IMR-90 (cell line): ENCODE results near the gene SSU72. TPM values are rescaled to one million over a fixed set of nuclear protein-coding genes. Genes with fewer than 3 reads are reported as not detected.

Source experiments
- ATAC-seq: fragments of 200-7000 bp; cut with Tn5 transposase; 2 replicates; pipeline ENCODE4 v1.9.1; 2020; ENCODE audit warnings: low read depth, mild to moderate bottlenecking, moderate library complexity
- BruUV-seq: library from RNA; stranded (reverse); fragments of 400-500 nt; replicated peaks from 2 replicates; lab custom pipeline; 2021; lab: Mats Ljungman, UMichigan
- CTCF ChIA-PET: fragments of 300-600 bp; formaldehyde crosslinking; extraction: SDS; loops from one replicate; lab custom pipeline; 2021; ENCODE audit warnings: antibody characterized with exemption; lab: Yijun Ruan, JAX
- POLR2A ChIA-PET: fragments of 300-600 bp; sonication (Branson Sonifier 250); formaldehyde crosslinking; loops from one replicate; lab custom pipeline; 2022; ENCODE audit warnings: antibody characterized with exemption; ENCODE audit not compliant: unreplicated experiment; lab: Charles Lee
- DNase-seq: peaks from one replicate; pipeline ENCODE4 v3.0.0; 2013
- H2AFZ ChIP-seq: replicated peaks from 2 replicates; pipeline ENCODE3; 2013; ENCODE audit warnings: low read length, mild to moderate bottlenecking; ENCODE audit not compliant: poor library complexity
- H2AK5ac ChIP-seq: 2 replicates; pipeline ENCODE4 v1.6.1; 2013; ENCODE audit warnings: low read depth, low read length, inconsistent platforms
- H2AK9ac ChIP-seq: replicated peaks from 2 replicates; pipeline ENCODE3; 2013; ENCODE audit warnings: mild to moderate bottlenecking, low read depth, low read length, moderate library complexity; ENCODE audit not compliant: poor library complexity
- H2BK120ac ChIP-seq: 2 replicates; pipeline ENCODE4 v1.6.1; 2013; ENCODE audit warnings: low read depth, low read length, inconsistent platforms
- H2BK15ac ChIP-seq: 3 replicates; pipeline ENCODE4 v1.6.1; 2013; ENCODE audit warnings: low read depth, low read length, inconsistent platforms
- H2BK20ac ChIP-seq: 2 replicates; pipeline ENCODE4 v1.6.1; 2013; ENCODE audit warnings: low read depth, mild to moderate bottlenecking, inconsistent platforms, low read length, moderate library complexity
- H2BK5ac ChIP-seq: 2 replicates; pipeline ENCODE4 v1.6.1; 2013; ENCODE audit warnings: mild to moderate bottlenecking, low read depth, low read length, inconsistent platforms; ENCODE audit not compliant: poor library complexity, severe bottlenecking
- H3K14ac ChIP-seq: replicated peaks from 2 replicates; pipeline ENCODE4 v1.6.1; 2013; ENCODE audit warnings: low read depth, low read length, inconsistent platforms
- H3K18ac ChIP-seq: 2 replicates; pipeline ENCODE4 v1.6.1; 2013; ENCODE audit warnings: low read depth, low read length, control low read depth
- H3K23ac ChIP-seq: 2 replicates; pipeline ENCODE4 v1.6.1; 2013; ENCODE audit warnings: low read depth, low read length, inconsistent platforms
- H3K27ac ChIP-seq: 2 replicates; pipeline ENCODE4 v1.5.1; 2013; ENCODE audit warnings: mild to moderate bottlenecking, control low read depth, low read length; ENCODE audit not compliant: insufficient read depth
- H3K27me3 ChIP-seq: 2 replicates; pipeline ENCODE4 v1.6.1; 2013; ENCODE audit warnings: low read length; ENCODE audit not compliant: control insufficient read depth, insufficient read depth
- H3K36me3 ChIP-seq: 2 replicates; pipeline ENCODE4 v1.6.1; 2013; ENCODE audit warnings: low read length, mixed read lengths; ENCODE audit not compliant: control insufficient read depth, insufficient read depth
- H3K4ac ChIP-seq: 2 replicates; pipeline ENCODE4 v1.6.1; 2013; ENCODE audit warnings: low read depth, low read length, inconsistent platforms
- H3K4me1 ChIP-seq: 2 replicates; pipeline ENCODE4 v1.6.1; 2013; ENCODE audit warnings: low read length, mixed read lengths; ENCODE audit not compliant: control insufficient read depth, insufficient read depth
- H3K4me2 ChIP-seq: 2 replicates; pipeline ENCODE4 v1.6.1; 2013; ENCODE audit warnings: low read depth, mild to moderate bottlenecking, control low read depth, low read length, moderate library complexity
- H3K4me3 ChIP-seq: 2 replicates; pipeline ENCODE4 v1.5.1; 2013; ENCODE audit warnings: low read depth, mild to moderate bottlenecking, control low read depth, low read length, moderate library complexity; ENCODE audit not compliant: insufficient read depth
- H3K56ac ChIP-seq: 2 replicates; pipeline ENCODE4 v1.6.1; 2013; ENCODE audit warnings: low read length, inconsistent platforms; ENCODE audit not compliant: insufficient read depth; ENCODE audit errors: extremely low read depth
- H3K79me1 ChIP-seq, 2 experiments: 2 replicates each; pipeline ENCODE4 v1.6.1; 2013; ENCODE audit warnings: low read length in 2 of 2, inconsistent platforms in 1 of 2, low read depth in 1 of 2
- H3K9ac ChIP-seq: 2 replicates; pipeline ENCODE4 v1.6.1; 2013; ENCODE audit warnings: low read depth, low read length, control low read depth
- H3K9me1 ChIP-seq: 2 replicates; pipeline ENCODE4 v1.6.1; 2013; ENCODE audit warnings: low read length, inconsistent platforms; ENCODE audit not compliant: insufficient read depth
- H3K9me3 ChIP-seq: 2 replicates; pipeline ENCODE4 v1.6.1; 2013; ENCODE audit warnings: low read length; ENCODE audit not compliant: control insufficient read depth, insufficient read depth
- H4K20me1 ChIP-seq: 2 replicates; pipeline ENCODE4 v1.6.1; 2013; ENCODE audit warnings: low read length, inconsistent platforms; ENCODE audit not compliant: insufficient read depth
- H4K5ac ChIP-seq: 2 replicates; pipeline ENCODE4 v1.6.1; 2013; ENCODE audit warnings: mild to moderate bottlenecking, low read depth, low read length, control low read depth
- H4K8ac ChIP-seq, 2 experiments: 2 replicates each; pipeline ENCODE4 v1.6.1; 2013; ENCODE audit warnings: low read depth in 2 of 2, low read length in 2 of 2, control low read depth in 1 of 2, inconsistent platforms in 1 of 2
- H4K91ac ChIP-seq: 2 replicates; pipeline ENCODE4 v1.6.1; 2013; ENCODE audit warnings: low read depth, low read length, inconsistent platforms; ENCODE audit not compliant: insufficient read depth
- BHLHE40 ChIP-seq: fragments of 150-350 bp; IDR thresholded peaks from 2 replicates; pipeline ENCODE4 v1.6.1; 2016; ENCODE audit warnings: mild to moderate bottlenecking, low read depth, low read length
- NFE2L2 ChIP-seq: fragments of 150-350 bp; IDR thresholded peaks from 2 replicates; pipeline ENCODE4 v1.6.1; 2016; ENCODE audit warnings: low read depth, mild to moderate bottlenecking, low read length
- SMC3 ChIP-seq: fragments of 150-350 bp; IDR thresholded peaks from 2 replicates; pipeline ENCODE4 v1.6.1; 2016; ENCODE audit warnings: low read depth, mild to moderate bottlenecking, antibody characterized with exemption, low read length, moderate library complexity
- WGBS, 2 experiments: methylation state at CpG; one replicate each; pipeline versions ENCODE4 v1.1.5 to v1.1.7; 2013; ENCODE audit warnings: missing lambda C conversion rate in 2 of 2; ENCODE audit not compliant: insufficient read length in 1 of 2; ENCODE audit errors: extremely low coverage in 2 of 2; 5-methylcytosine and 5-hydroxymethylcytosine counted together
- dilution Hi-C: fragments of 300-500 bp; cut with HindIII; formaldehyde crosslinking; loops from one replicate; pipeline ENCODE4 v1.14.3; 2018; ENCODE audit warnings: low sequenced_read_pairs; ENCODE audit not compliant: unreplicated experiment
- in situ Hi-C: fragments of 300-500 bp; cut with MboI; formaldehyde crosslinking; loops from 3 replicates; pipeline ENCODE4 v1.14.3; 2019; ENCODE audit warnings: low sequenced_read_pairs, inconsistent platforms, mixed read lengths
- intact Hi-C: fragments of 100-400 bp; cut with micrococcal nuclease; formaldehyde crosslinking; loops from 2 replicates; pipeline ENCODE4 v1.10.0; 2022
- polyA plus RNA-seq, 3 experiments: library from polyadenylated mRNA; depleted of rRNA; stranded (reverse); fragments of >200 nt; gene quantifications; 2 replicates each; pipeline ENCODE4 v1.2.3, GENCODE V29; 2012; ENCODE audit warnings: low replicate concordance in 1 of 3
- total RNA-seq: library from RNA; depleted of rRNA; stranded (reverse); fragments of >200 nt; gene quantifications from 2 replicates; pipeline ENCODE4 v1.2.3, GENCODE V29; 2012

Gene SSU72
- total and polyA plus RNA-seq, 2 of the 4 experiments (the other 2 are of a cell fraction) = 33.7 to 88.4 TPM

- no peak overlapping the region for H3K4me2 ChIP-seq
- dilution Hi-C loops = no loop called here
- H2AK9ac ChIP-seq = no peak overlapping the region
- ChIA-PET POLR2A (no interaction called here), CTCF (no interaction called here)
- no peak overlapping the region for H3K9ac ChIP-seq
- H2AFZ ChIP-seq = no peak overlapping the region
- H3K27me3 ChIP-seq = no peaks in the 10 kb centered on the region
- peaks cover 13 to 51% of the 10 kb centered on the region in 2 experiments for H3K79me1 ChIP-seq
- intact Hi-C loops = no loop called here
- H2BK15ac ChIP-seq = no peak overlapping the region
- H3K4me3 ChIP-seq = no peak overlapping the region
- no peak overlapping the region for H3K18ac ChIP-seq
- no peak overlapping the region for H3K27ac ChIP-seq
- BruUV-seq = no TSS peak
- no peak overlapping the region for H3K56ac ChIP-seq
- in situ Hi-C loops = no loop called here
- no peak for ATAC-seq
- no peak overlapping the region for H3K23ac ChIP-seq
- H3K4me1 ChIP-seq = peaks cover 2% of the 10 kb centered on the region; the same call in 1 of the 2 replicates
- H4K91ac ChIP-seq = no peak overlapping the region
- DNase-seq = no peak
- H4K8ac ChIP-seq = no peak overlapping the region
- peaks cover 88% of the 10 kb centered on the region for H4K20me1 ChIP-seq
- H3K9me3 ChIP-seq = no peaks in the 10 kb centered on the region
- no peak overlapping the region for H2BK120ac ChIP-seq
- no peak overlapping the region for H2BK20ac ChIP-seq
- H2BK5ac ChIP-seq = no peak overlapping the region
- no peak overlapping the region for H2AK5ac ChIP-seq
- 98% methylated on average over 8 of the region's 31 CpGs; no CpG with 5 or more reads in 1 of the 2 experiments for WGBS, 2 experiments
- peaks cover 19% of the 10 kb centered on the region for H3K9me1 ChIP-seq
- no peak for TF ChIP-seq NFE2L2
- TF ChIP-seq SMC3 = no peak
- TF ChIP-seq BHLHE40 = no peak
- H3K14ac ChIP-seq = no peak overlapping the region
- H3K4ac ChIP-seq = no peak overlapping the region
- no peak overlapping the region for H4K5ac ChIP-seq
- peaks cover 48% of the 10 kb centered on the region for H3K36me3 ChIP-seq
These were observed 7.3 kb downstream of the SSU72 start for GRCh38 chr1:1567152-1567875.
